Immature natural killer cell (primary cell): ENCODE data around the gene ZMYM3. TPM values are rescaled to one million over a fixed set of nuclear protein-coding genes. Genes with fewer than 3 reads are reported as not detected.

Source experiments
- DNase-seq, 3 donors: peaks; one replicate each; pipeline ENCODE4 v3.0.0; 2022; ENCODE audit warnings: mixed read lengths in 1 of 3
- H3K27ac Mint-ChIP-seq, 6 donors: one replicate each; pipeline ENCODE4 v1.8.0; 2020; ENCODE audit warnings: mixed read lengths in 6 of 6, mild to moderate bottlenecking in 5 of 6, inconsistent platforms in 4 of 6, moderate library complexity in 3 of 6
- H3K27me3 Mint-ChIP-seq, 3 donors: one replicate each; pipeline ENCODE4 v1.8.0; 2020 to 2021; ENCODE audit warnings: low read depth in 3 of 3, mild to moderate bottlenecking in 3 of 3, mixed read lengths in 3 of 3, moderate library complexity in 3 of 3, inconsistent platforms in 1 of 3
- H3K36me3 Mint-ChIP-seq, 3 donors: one replicate each; pipeline ENCODE4 v1.8.0; 2020; ENCODE audit warnings: mixed read lengths in 3 of 3, inconsistent platforms in 2 of 3, mild to moderate bottlenecking in 2 of 3
- H3K4me1 Mint-ChIP-seq, 2 donors: one replicate each; pipeline ENCODE4 v1.8.0; 2020; ENCODE audit warnings: inconsistent platforms in 2 of 2, mild to moderate bottlenecking in 2 of 2, mixed read lengths in 2 of 2, moderate library complexity in 1 of 2
- H3K4me3 Mint-ChIP-seq, 5 donors: one replicate each; pipeline ENCODE4 v1.8.0; 2020; ENCODE audit warnings: mild to moderate bottlenecking in 5 of 5, mixed read lengths in 5 of 5, inconsistent platforms in 3 of 5, moderate library complexity in 3 of 5
- H3K9me3 Mint-ChIP-seq, 6 donors: one replicate each; pipeline ENCODE4 v1.8.0; 2020; ENCODE audit warnings: mild to moderate bottlenecking in 6 of 6, mixed read lengths in 6 of 6, inconsistent platforms in 4 of 6, moderate library complexity in 3 of 6
- polyA plus RNA-seq, 3 donors: library from polyadenylated mRNA; unstranded; fragments of 300-500 nt; fragmentation: Illumina TruSeq; gene quantifications; one replicate each; pipeline ENCODE4 v1.2.3, GENCODE V29; 2021

ZMYM3 gene
- polyA plus RNA-seq, 3 donors from 2014 or later = 3.0 to 5.6 (median 5.0) TPM

- H3K27ac Mint-ChIP-seq = no peak overlapping the region
- H3K36me3 Mint-ChIP-seq = no peaks in the 10 kb centered on the region
- peaks cover 0 to 2% (median 0%) of the 10 kb centered on the region in 6 donors for H3K9me3 Mint-ChIP-seq
Observed at GRCh38 chrX:71216485-71216884, 37.5 kb downstream of the ZMYM3 start.

GRCh38 chrX:71215338-71215912 is 38.5 kb downstream of the ZMYM3 start:
- no peaks in the 10 kb centered on the region for H3K36me3 Mint-ChIP-seq
- H3K4me1 Mint-ChIP-seq = no peaks in the 10 kb centered on the region
- no peak overlapping the region for H3K27ac Mint-ChIP-seq
- no peak for DNase-seq
- H3K27me3 Mint-ChIP-seq = peaks cover 3 to 5% (median 3%) of the 10 kb centered on the region in 3 donors
- peaks cover 0 to 2% (median 0%) of the 10 kb centered on the region in 6 donors for H3K9me3 Mint-ChIP-seq
- H3K4me3 Mint-ChIP-seq = no peak overlapping the region

More at GRCh38 chrX:71216485-71216884, 37.5 kb downstream of the ZMYM3 start:
- peaks cover 2 to 3% (median 3%) of the 10 kb centered on the region in 3 donors for H3K27me3 Mint-ChIP-seq
- no peak overlapping the region for H3K4me3 Mint-ChIP-seq
- DNase-seq = no peak
- H3K4me1 Mint-ChIP-seq = no peaks in the 10 kb centered on the region

GRCh38 chrX:71214604-71215337 is 39.2 kb downstream of the ZMYM3 start:
- H3K9me3 Mint-ChIP-seq = peaks cover 0 to 2% (median 0%) of the 10 kb centered on the region in 6 donors
- peaks cover 3 to 5% (median 3%) of the 10 kb centered on the region in 3 donors for H3K27me3 Mint-ChIP-seq
- DNase-seq = no peak
- H3K27ac Mint-ChIP-seq = no peak overlapping the region
- H3K4me1 Mint-ChIP-seq = no peaks in the 10 kb centered on the region
- no peaks in the 10 kb centered on the region for H3K36me3 Mint-ChIP-seq
- H3K4me3 Mint-ChIP-seq = no peak overlapping the region

GRCh38 chrX:71214152-71214551 is 39.8 kb downstream of the ZMYM3 start:
- Mint-ChIP-seq H3K4me3 (no peak overlapping the region), H3K27me3 (peaks cover 3 to 5% (median 3%) of the 10 kb centered on the region in 3 donors)

GRCh38 chrX:71212536-71212935 is 41.4 kb downstream of the ZMYM3 start:
- DNase-seq = no peak
- H3K9me3 Mint-ChIP-seq = peaks cover 0 to 2% (median 0%) of the 10 kb centered on the region in 6 donors
- peaks cover 3 to 5% (median 5%) of the 10 kb centered on the region in 3 donors for H3K27me3 Mint-ChIP-seq
- no peaks in the 10 kb centered on the region for H3K4me1 Mint-ChIP-seq
- no peak overlapping the region for H3K4me3 Mint-ChIP-seq
- H3K36me3 Mint-ChIP-seq = no peaks in the 10 kb centered on the region
- peak overlapping the region in 1 of 6 donors; percentile 16 for H3K27ac Mint-ChIP-seq

More at GRCh38 chrX:71214152-71214551, 39.8 kb downstream of the ZMYM3 start:
- Mint-ChIP-seq H3K36me3 (no peaks in the 10 kb centered on the region), H3K9me3 (peaks cover 0 to 2% (median 0%) of the 10 kb centered on the region in 6 donors), H3K4me1 (no peaks in the 10 kb centered on the region), H3K27ac (no peak overlapping the region)
- no peak for DNase-seq

GRCh38 chrX:71210816-71211215 is 43.1 kb downstream of the ZMYM3 start:
- Mint-ChIP-seq H3K4me3 (no peak overlapping the region), H3K36me3 (no peaks in the 10 kb centered on the region), H3K4me1 (no peaks in the 10 kb centered on the region), H3K9me3 (peaks cover 0 to 2% (median 0%) of the 10 kb centered on the region in 6 donors), H3K27ac (no peak overlapping the region), H3K27me3 (peaks cover 3 to 7% (median 3%) of the 10 kb centered on the region in 3 donors)
- no peak for DNase-seq

- Mint-ChIP-seq H3K27ac (peak overlapping the region in 2 of 6 donors; percentile 46 to 67), H3K27me3 (peaks cover 0 to 8% (median 4%) of the 10 kb centered on the region in 3 donors), H3K9me3 (no peaks in the 10 kb centered on the region), H3K4me3 (peak overlapping the region in 4 of 5 donors; percentile 6 to 53 (median 12)), H3K36me3 (no peaks in the 10 kb centered on the region), H3K4me1 (peaks cover 21 to 26% of the 10 kb centered on the region in 2 donors)
- DNase-seq = no peak
Observed at GRCh38 chrX:71199252-71200008, 54.5 kb downstream of the ZMYM3 start.

- no peaks in the 10 kb centered on the region for H3K36me3 Mint-ChIP-seq
- peaks cover 21 to 26% of the 10 kb centered on the region in 2 donors for H3K4me1 Mint-ChIP-seq
- no peaks in the 10 kb centered on the region for H3K9me3 Mint-ChIP-seq
- H3K27me3 Mint-ChIP-seq = peaks cover 0 to 8% (median 7%) of the 10 kb centered on the region in 3 donors
- H3K4me3 Mint-ChIP-seq = peak overlapping the region; percentile 59 to 94 (median 77)
- peak in 1 of 3 donors; percentile 18 for DNase-seq
- H3K27ac Mint-ChIP-seq = peak overlapping the region; percentile 72 to 88 (median 86)
Observed at GRCh38 chrX:71198066-71198465, 55.9 kb downstream of the ZMYM3 start.

- Mint-ChIP-seq H3K9me3 (no peaks in the 10 kb centered on the region), H3K4me1 (peaks cover 21 to 26% of the 10 kb centered on the region in 2 donors), H3K36me3 (no peaks in the 10 kb centered on the region), H3K27me3 (peaks cover 0 to 7% (median 6%) of the 10 kb centered on the region in 3 donors), H3K4me3 (peak overlapping the region; percentile 81 to 96 (median 89)), H3K27ac (peak overlapping the region; percentile 91 to 98 (median 98))
- DNase-seq = peak; percentile 58 to 66 (median 59)
Observed at GRCh38 chrX:71195964-71196649, 57.8 kb downstream of the ZMYM3 start.

GRCh38 chrX:71191248-71191647 is 62.7 kb downstream of the ZMYM3 start:
- peaks cover 7 to 9% of the 10 kb centered on the region in 2 donors for H3K4me1 Mint-ChIP-seq
- H3K9me3 Mint-ChIP-seq = no peaks in the 10 kb centered on the region
- H3K36me3 Mint-ChIP-seq = no peaks in the 10 kb centered on the region
- no peak for DNase-seq
- H3K27me3 Mint-ChIP-seq = peaks cover 0 to 7% (median 6%) of the 10 kb centered on the region in 3 donors
- H3K27ac Mint-ChIP-seq = peak overlapping the region in 1 of 6 donors; percentile 69
- H3K4me3 Mint-ChIP-seq = no peak overlapping the region

Other genes with a start within 250 kb of the ZMYM3 start
- 1 to 10 TPM; 5.3 to 9.2 (median 5.9) TPM for gene SNX12, start 185.8 kb downstream of the ZMYM3 start, polyA plus RNA-seq
- gene FOXO4, start 158.3 kb downstream of the ZMYM3 start, polyA plus RNA-seq = 1 to 10 TPM; 1.8 to 6.5 (median 2.9) TPM
- gene CXorf65, start 147.4 kb downstream of the ZMYM3 start, polyA plus RNA-seq = 10 to 100 TPM in 1 of 3 donors, 1 to 10 TPM in 1, not detected in 1; 5.6 to 15.2 TPM
- gene IL2RG, start 142.6 kb downstream of the ZMYM3 start, polyA plus RNA-seq = 1,000 to 10,000 TPM; 1,102 to 1,755 (median 1,598) TPM
- 10 to 100 TPM in 1 of 3 donors, 1 to 10 TPM in 1, not detected in 1; 8.6 to 21.5 TPM for gene MED12, start 135.5 kb downstream of the ZMYM3 start, polyA plus RNA-seq
- gene NLGN3, start 109.3 kb downstream of the ZMYM3 start, polyA plus RNA-seq = under 1 TPM in 2 of 3 donors, not detected in 1; 0.07 to 0.08 TPM
- gene GJB1, start 30.9 kb downstream of the ZMYM3 start, polyA plus RNA-seq = not detected
- 100 to 1,000 TPM; 150 to 230 (median 188) TPM for gene NONO, start 29.5 kb upstream of the ZMYM3 start, polyA plus RNA-seq
- not detected for gene ITGB1BP2, start 47.6 kb upstream of the ZMYM3 start, polyA plus RNA-seq
- gene TAF1, start 112.2 kb upstream of the ZMYM3 start, polyA plus RNA-seq = 10 to 100 TPM in 1 of 3 donors, 1 to 10 TPM in 2; 3.0 to 10.9 (median 3.3) TPM